Measurements from ENCODE around the gene CAMTA1.

CAMTA1 gene

GRCh38 chr1:7105269-7105668 lies 320.0 kb downstream of the CAMTA1 start:
- no peaks in the 10 kb centered on the region for H3K4me1 ChIP-seq (ENCODE audit: control insufficient read depth in 5 of 5, insufficient read depth in 5 of 5, low read length in 5 of 5)
- H3K36me3 ChIP-seq (ENCODE audit: control insufficient read depth in 5 of 5, insufficient read depth in 5 of 5, low read length in 5 of 5), result no peaks in the 10 kb centered on the region
- H3K27me3 ChIP-seq (ENCODE audit: control insufficient read depth in 5 of 5, insufficient read depth in 4 of 5, low read length in 5 of 5), result peaks cover 3 to 36% (median 18%) of the 10 kb centered on the region in 5 donors
- peaks cover 0 to 5% (median 2%) of the 10 kb centered on the region in 5 donors for H3K9me3 ChIP-seq (ENCODE audit: control insufficient read depth in 5 of 5, low read length in 5 of 5)
- H3K27ac ChIP-seq (ENCODE audit: low read depth, low read length), result no peak overlapping the region
- no peak overlapping the region for H3K9ac ChIP-seq (ENCODE audit: low read length in 5 of 5)
- H3K4me3 ChIP-seq (ENCODE audit: low read depth in 1 of 5, low read length in 5 of 5), result no peak overlapping the region

- no peaks in the 10 kb centered on the region for H3K4me1 ChIP-seq (ENCODE audit: control insufficient read depth in 5 of 5, insufficient read depth in 5 of 5, low read length in 5 of 5)
These were observed 321.3 kb downstream of the CAMTA1 start for GRCh38 chr1:7106442-7107108.

DNA sequence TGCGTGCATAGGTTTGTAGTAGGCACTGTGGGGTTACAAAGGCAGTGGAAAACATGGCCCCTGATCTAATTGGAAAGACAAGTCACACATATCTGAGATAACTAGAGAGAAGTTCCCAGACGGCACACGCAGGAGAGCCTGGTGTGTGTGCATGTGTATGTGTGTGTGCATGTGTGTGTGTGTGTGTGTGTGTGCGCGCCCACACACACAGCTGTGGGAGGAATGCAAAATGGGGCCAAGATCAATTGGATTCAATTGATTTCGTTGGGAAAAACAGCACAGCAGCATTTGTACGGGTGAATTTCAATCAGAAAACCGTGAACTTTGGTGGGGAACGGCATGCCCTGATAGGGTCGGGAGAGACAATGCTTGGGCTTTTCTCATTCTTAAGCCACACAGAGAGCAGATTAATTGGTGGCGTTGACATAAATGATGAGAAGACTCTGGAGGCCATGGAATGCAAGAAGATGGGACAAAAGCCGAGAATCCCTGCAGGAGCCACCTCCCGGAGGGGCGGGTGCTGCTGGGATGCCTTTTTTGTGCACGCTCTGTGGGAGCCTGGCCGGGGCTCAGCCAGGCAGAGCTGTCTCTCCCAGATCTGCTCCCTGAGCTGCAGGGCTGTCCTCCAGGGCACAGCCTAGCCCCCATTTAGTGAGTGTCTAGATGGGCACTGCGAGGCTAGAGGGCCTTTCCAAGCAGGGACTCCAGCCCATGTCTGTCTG lies 322.0 kb downstream of the CAMTA1 start:
- Histone ChIP-seq H3K27ac (ENCODE audit: low read depth, low read length) (no peak overlapping the region), H3K9ac (ENCODE audit: low read length in 5 of 5) (no peak overlapping the region), H3K9me3 (ENCODE audit: control insufficient read depth in 5 of 5, low read length in 5 of 5) (peaks cover 0 to 5% (median 2%) of the 10 kb centered on the region in 5 donors), H3K4me1 (ENCODE audit: control insufficient read depth in 5 of 5, insufficient read depth in 5 of 5, low read length in 5 of 5) (no peaks in the 10 kb centered on the region), H3K4me3 (ENCODE audit: low read depth in 1 of 5, low read length in 5 of 5) (no peak overlapping the region), H3K36me3 (ENCODE audit: control insufficient read depth in 5 of 5, insufficient read depth in 5 of 5, low read length in 5 of 5) (no peaks in the 10 kb centered on the region), H3K27me3 (ENCODE audit: control insufficient read depth in 5 of 5, insufficient read depth in 4 of 5, low read length in 5 of 5) (peaks cover 0 to 22% (median 15%) of the 10 kb centered on the region in 5 donors)

More at GRCh38 chr1:7106442-7107108, 321.3 kb downstream of the CAMTA1 start:
- Histone ChIP-seq H3K9me3 (ENCODE audit: control insufficient read depth in 5 of 5, low read length in 5 of 5) (peaks cover 0 to 5% (median 2%) of the 10 kb centered on the region in 5 donors), H3K27me3 (ENCODE audit: control insufficient read depth in 5 of 5, insufficient read depth in 4 of 5, low read length in 5 of 5) (peaks cover 3 to 23% (median 13%) of the 10 kb centered on the region in 5 donors), H3K4me3 (ENCODE audit: low read depth in 1 of 5, low read length in 5 of 5) (no peak overlapping the region), H3K9ac (ENCODE audit: low read length in 5 of 5) (no peak overlapping the region), H3K27ac (ENCODE audit: low read depth, low read length) (no peak overlapping the region), H3K36me3 (ENCODE audit: control insufficient read depth in 5 of 5, insufficient read depth in 5 of 5, low read length in 5 of 5) (no peaks in the 10 kb centered on the region)

- Histone ChIP-seq H3K4me1 (ENCODE audit: control insufficient read depth in 5 of 5, insufficient read depth in 5 of 5, low read length in 5 of 5) (no peaks in the 10 kb centered on the region), H3K36me3 (ENCODE audit: control insufficient read depth in 5 of 5, insufficient read depth in 5 of 5, low read length in 5 of 5) (no peaks in the 10 kb centered on the region), H3K9me3 (ENCODE audit: control insufficient read depth in 5 of 5, low read length in 5 of 5) (peaks cover 0 to 5% (median 2%) of the 10 kb centered on the region in 5 donors), H3K9ac (ENCODE audit: low read length in 5 of 5) (no peak overlapping the region), H3K27me3 (ENCODE audit: control insufficient read depth in 5 of 5, insufficient read depth in 4 of 5, low read length in 5 of 5) (peaks cover 0 to 20% (median 15%) of the 10 kb centered on the region in 5 donors), H3K27ac (ENCODE audit: low read depth, low read length) (no peak overlapping the region), H3K4me3 (ENCODE audit: low read depth in 1 of 5, low read length in 5 of 5) (no peak overlapping the region)
These were observed 323.0 kb downstream of the CAMTA1 start for GRCh38 chr1:7108251-7108650.

DNA sequence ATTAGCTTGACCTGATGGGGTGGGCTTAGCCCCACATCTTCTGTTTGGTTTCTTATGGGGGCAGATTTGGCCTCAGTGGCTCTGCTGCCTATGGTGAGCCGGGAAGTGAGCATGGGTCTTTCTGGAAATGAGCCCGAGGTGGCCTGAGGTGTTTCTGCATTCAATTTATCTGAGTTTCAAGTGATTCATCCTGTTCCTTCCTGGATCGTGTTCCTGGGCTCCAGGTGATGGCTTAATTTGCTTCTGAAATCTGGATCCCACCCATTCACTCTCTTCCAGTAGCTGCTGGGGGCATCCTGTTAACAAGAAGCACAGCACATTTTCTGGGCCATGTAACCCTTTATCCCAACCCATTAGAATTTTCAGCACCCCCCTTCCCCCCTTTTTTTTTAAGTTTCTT lies 324.6 kb downstream of the CAMTA1 start:
- no peaks in the 10 kb centered on the region for H3K36me3 ChIP-seq (ENCODE audit: control insufficient read depth in 5 of 5, insufficient read depth in 5 of 5, low read length in 5 of 5)
- peaks cover 0 to 5% (median 2%) of the 10 kb centered on the region in 5 donors for H3K9me3 ChIP-seq (ENCODE audit: control insufficient read depth in 5 of 5, low read length in 5 of 5)
- no peak overlapping the region for H3K4me3 ChIP-seq (ENCODE audit: low read depth in 1 of 5, low read length in 5 of 5)
- peaks cover 0 to 23% (median 15%) of the 10 kb centered on the region in 5 donors for H3K27me3 ChIP-seq (ENCODE audit: control insufficient read depth in 5 of 5, insufficient read depth in 4 of 5, low read length in 5 of 5)
- H3K27ac ChIP-seq (ENCODE audit: low read depth, low read length), result no peak overlapping the region
- no peak overlapping the region for H3K9ac ChIP-seq (ENCODE audit: low read length in 5 of 5)
- H3K4me1 ChIP-seq (ENCODE audit: control insufficient read depth in 5 of 5, insufficient read depth in 5 of 5, low read length in 5 of 5), result no peaks in the 10 kb centered on the region

DNA sequence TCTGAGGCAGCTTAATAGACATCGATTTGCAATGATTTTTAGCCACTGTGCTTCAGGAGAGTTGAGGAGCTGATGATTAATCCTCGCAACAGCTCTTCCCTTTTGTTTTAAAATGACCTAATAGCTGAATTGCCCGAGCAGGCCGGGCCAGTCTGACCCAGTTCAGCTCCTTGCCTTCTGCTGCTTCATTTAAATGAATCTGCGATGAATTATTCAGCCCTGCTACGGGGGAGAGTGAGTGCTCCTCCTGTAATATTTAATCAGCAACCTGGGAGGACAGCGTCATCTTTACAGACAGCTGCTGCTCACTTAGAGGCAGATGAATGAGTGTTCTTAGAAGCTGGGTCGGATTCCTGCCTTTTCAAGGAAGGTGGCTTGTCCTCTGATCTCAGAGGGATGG lies 325.1 kb downstream of the CAMTA1 start:
- H3K9ac ChIP-seq (ENCODE audit: low read length in 5 of 5), result no peak overlapping the region

DNA sequence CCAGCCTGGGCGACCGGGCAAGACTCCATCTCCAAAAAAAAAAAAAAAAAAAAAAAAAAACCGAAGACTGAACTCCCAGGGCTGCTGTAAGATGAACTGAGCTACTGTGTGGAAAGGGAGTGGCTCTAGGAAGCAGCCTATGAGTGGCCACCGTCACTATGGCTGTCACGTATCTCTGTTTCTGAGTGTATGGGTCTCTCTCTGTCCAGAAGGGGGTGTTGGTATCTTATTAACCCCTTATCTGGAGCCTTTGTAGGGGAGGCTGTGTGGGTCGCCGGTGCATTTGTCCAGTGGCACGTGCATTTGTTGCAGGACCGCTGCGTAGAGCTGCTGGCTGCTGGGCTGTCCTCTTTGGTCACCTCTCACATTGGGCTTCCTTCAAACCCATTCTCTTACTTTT lies 326.6 kb downstream of the CAMTA1 start:
- H3K9ac ChIP-seq (ENCODE audit: low read length in 5 of 5), result no peak overlapping the region
- H3K27ac ChIP-seq (ENCODE audit: low read depth, low read length), result no peak overlapping the region
- peaks cover 0 to 23% (median 15%) of the 10 kb centered on the region in 5 donors for H3K27me3 ChIP-seq (ENCODE audit: control insufficient read depth in 5 of 5, insufficient read depth in 4 of 5, low read length in 5 of 5)
- peaks cover 0 to 12% (median 3%) of the 10 kb centered on the region in 5 donors for H3K9me3 ChIP-seq (ENCODE audit: control insufficient read depth in 5 of 5, low read length in 5 of 5)
- H3K4me1 ChIP-seq (ENCODE audit: control insufficient read depth in 5 of 5, insufficient read depth in 5 of 5, low read length in 5 of 5), result no peaks in the 10 kb centered on the region
- no peaks in the 10 kb centered on the region for H3K36me3 ChIP-seq (ENCODE audit: control insufficient read depth in 5 of 5, insufficient read depth in 5 of 5, low read length in 5 of 5)
- no peak overlapping the region for H3K4me3 ChIP-seq (ENCODE audit: low read depth in 1 of 5, low read length in 5 of 5)

More for the DNA sequence above, 325.1 kb downstream of the CAMTA1 start:
- peaks cover 0 to 5% (median 2%) of the 10 kb centered on the region in 5 donors for H3K9me3 ChIP-seq (ENCODE audit: control insufficient read depth in 5 of 5, low read length in 5 of 5)
- no peaks in the 10 kb centered on the region for H3K4me1 ChIP-seq (ENCODE audit: control insufficient read depth in 5 of 5, insufficient read depth in 5 of 5, low read length in 5 of 5)
- peaks cover 0 to 23% (median 15%) of the 10 kb centered on the region in 5 donors for H3K27me3 ChIP-seq (ENCODE audit: control insufficient read depth in 5 of 5, insufficient read depth in 4 of 5, low read length in 5 of 5)
- H3K4me3 ChIP-seq (ENCODE audit: low read depth in 1 of 5, low read length in 5 of 5), result no peak overlapping the region
- no peak overlapping the region for H3K27ac ChIP-seq (ENCODE audit: low read depth, low read length)
- no peaks in the 10 kb centered on the region for H3K36me3 ChIP-seq (ENCODE audit: control insufficient read depth in 5 of 5, insufficient read depth in 5 of 5, low read length in 5 of 5)

- H3K27me3 ChIP-seq (ENCODE audit: control insufficient read depth in 5 of 5, insufficient read depth in 4 of 5, low read length in 5 of 5), result peaks cover 0 to 14% (median 12%) of the 10 kb centered on the region in 5 donors
- no peak overlapping the region for H3K4me3 ChIP-seq (ENCODE audit: low read depth in 1 of 5, low read length in 5 of 5)
- no peaks in the 10 kb centered on the region for H3K36me3 ChIP-seq (ENCODE audit: control insufficient read depth in 5 of 5, insufficient read depth in 5 of 5, low read length in 5 of 5)
- no peak overlapping the region for H3K9ac ChIP-seq (ENCODE audit: low read length in 5 of 5)
- no peak overlapping the region for H3K27ac ChIP-seq (ENCODE audit: low read depth, low read length)
- H3K9me3 ChIP-seq (ENCODE audit: control insufficient read depth in 5 of 5, low read length in 5 of 5), result peaks cover 0 to 12% (median 3%) of the 10 kb centered on the region in 5 donors
- H3K4me1 ChIP-seq (ENCODE audit: control insufficient read depth in 5 of 5, insufficient read depth in 5 of 5, low read length in 5 of 5), result peaks cover 0 to 8% (median 5%) of the 10 kb centered on the region in 5 donors
These were observed 327.9 kb downstream of the CAMTA1 start for GRCh38 chr1:7113136-7113535.

DNA sequence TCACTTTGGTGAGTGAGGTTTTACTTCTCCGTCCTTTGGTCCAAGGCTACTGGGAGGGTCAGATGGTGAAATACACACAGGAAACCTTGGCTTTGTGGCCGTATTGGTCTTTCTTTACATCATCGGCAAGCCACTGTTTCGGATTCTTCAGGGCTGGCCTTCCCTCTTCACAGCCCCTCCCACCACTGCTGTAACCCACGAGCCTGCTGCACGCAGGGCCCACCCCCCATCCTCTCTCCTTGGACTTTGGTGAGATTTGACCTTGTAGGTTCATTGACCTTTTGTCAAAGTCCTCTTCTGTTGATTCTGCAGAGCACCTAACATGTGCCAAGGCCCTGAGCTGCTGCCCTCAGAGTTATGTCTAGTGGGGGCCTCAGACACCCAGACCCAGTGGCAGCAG lies 328.6 kb downstream of the CAMTA1 start:
- Histone ChIP-seq H3K27ac (ENCODE audit: low read depth, low read length) (no peak overlapping the region), H3K27me3 (ENCODE audit: control insufficient read depth in 5 of 5, insufficient read depth in 4 of 5, low read length in 5 of 5) (peaks cover 0 to 14% (median 13%) of the 10 kb centered on the region in 5 donors)

GRCh38 chr1:7116001-7116400 lies 330.7 kb downstream of the CAMTA1 start:
- Histone ChIP-seq H3K4me1 (ENCODE audit: control insufficient read depth in 5 of 5, insufficient read depth in 5 of 5, low read length in 5 of 5) (peaks cover 0 to 8% (median 5%) of the 10 kb centered on the region in 5 donors), H3K9me3 (ENCODE audit: control insufficient read depth in 5 of 5, low read length in 5 of 5) (peaks cover 0 to 6% (median 0%) of the 10 kb centered on the region in 5 donors)

More for the DNA sequence above, 328.6 kb downstream of the CAMTA1 start:
- no peak overlapping the region for H3K4me3 ChIP-seq (ENCODE audit: low read depth in 1 of 5, low read length in 5 of 5)
- H3K4me1 ChIP-seq (ENCODE audit: control insufficient read depth in 5 of 5, insufficient read depth in 5 of 5, low read length in 5 of 5), result peaks cover 0 to 8% (median 5%) of the 10 kb centered on the region in 5 donors
- H3K36me3 ChIP-seq (ENCODE audit: control insufficient read depth in 5 of 5, insufficient read depth in 5 of 5, low read length in 5 of 5), result no peaks in the 10 kb centered on the region
- no peak overlapping the region for H3K9ac ChIP-seq (ENCODE audit: low read length in 5 of 5)
- H3K9me3 ChIP-seq (ENCODE audit: control insufficient read depth in 5 of 5, low read length in 5 of 5), result peaks cover 0 to 10% (median under 1%) of the 10 kb centered on the region in 5 donors

More at GRCh38 chr1:7116001-7116400, 330.7 kb downstream of the CAMTA1 start:
- no peak overlapping the region for H3K27ac ChIP-seq (ENCODE audit: low read depth, low read length)
- H3K9ac ChIP-seq (ENCODE audit: low read length in 5 of 5), result no peak overlapping the region
- no peaks in the 10 kb centered on the region for H3K36me3 ChIP-seq (ENCODE audit: control insufficient read depth in 5 of 5, insufficient read depth in 5 of 5, low read length in 5 of 5)
- H3K27me3 ChIP-seq (ENCODE audit: control insufficient read depth in 5 of 5, insufficient read depth in 4 of 5, low read length in 5 of 5), result peaks cover 0 to 9% (median 6%) of the 10 kb centered on the region in 5 donors
- no peak overlapping the region for H3K4me3 ChIP-seq (ENCODE audit: low read depth in 1 of 5, low read length in 5 of 5)

All from subcutaneous abdominal adipose tissue (tissue), 5 donors.